ENCODE data around the gene RABGAP1. TPM values are rescaled to one million over a fixed set of nuclear protein-coding genes. Genes with fewer than 3 reads are reported as not detected.

Gene RABGAP1
- total and polyA plus RNA-seq, 9 donors: 27.1 to 64.8 (median 59.0) TPM

- WGBS, 3 donors: 81 to 91% (median 84%) methylated on average over 9 of the region's 9 CpGs
- intact Hi-C loops (cut with DNase I): no loop called here
- TF ChIP-seq, protein P1, sequence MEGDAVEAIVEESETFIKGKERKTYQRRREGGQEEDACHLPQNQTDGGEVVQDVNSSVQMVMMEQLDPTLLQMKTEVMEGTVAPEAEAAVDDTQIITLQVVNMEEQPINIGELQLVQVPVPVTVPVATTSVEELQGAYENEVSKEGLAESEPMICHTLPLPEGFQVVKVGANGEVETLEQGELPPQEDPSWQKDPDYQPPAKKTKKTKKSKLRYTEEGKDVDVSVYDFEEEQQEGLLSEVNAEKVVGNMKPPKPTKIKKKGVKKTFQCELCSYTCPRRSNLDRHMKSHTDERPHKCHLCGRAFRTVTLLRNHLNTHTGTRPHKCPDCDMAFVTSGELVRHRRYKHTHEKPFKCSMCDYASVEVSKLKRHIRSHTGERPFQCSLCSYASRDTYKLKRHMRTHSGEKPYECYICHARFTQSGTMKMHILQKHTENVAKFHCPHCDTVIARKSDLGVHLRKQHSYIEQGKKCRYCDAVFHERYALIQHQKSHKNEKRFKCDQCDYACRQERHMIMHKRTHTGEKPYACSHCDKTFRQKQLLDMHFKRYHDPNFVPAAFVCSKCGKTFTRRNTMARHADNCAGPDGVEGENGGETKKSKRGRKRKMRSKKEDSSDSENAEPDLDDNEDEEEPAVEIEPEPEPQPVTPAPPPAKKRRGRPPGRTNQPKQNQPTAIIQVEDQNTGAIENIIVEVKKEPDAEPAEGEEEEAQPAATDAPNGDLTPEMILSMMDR (IDR thresholded peaks at IDR 0.05): no peak
- TF ChIP-seq EP300 (IDR thresholded peaks at IDR 0.05) (no peak), POLR2A (IDR thresholded peaks at IDR 0.05) (no peak)
Measured at GRCh38 chr9:123108976-123109375, 168.2 kb downstream of the RABGAP1 start.

DNA sequence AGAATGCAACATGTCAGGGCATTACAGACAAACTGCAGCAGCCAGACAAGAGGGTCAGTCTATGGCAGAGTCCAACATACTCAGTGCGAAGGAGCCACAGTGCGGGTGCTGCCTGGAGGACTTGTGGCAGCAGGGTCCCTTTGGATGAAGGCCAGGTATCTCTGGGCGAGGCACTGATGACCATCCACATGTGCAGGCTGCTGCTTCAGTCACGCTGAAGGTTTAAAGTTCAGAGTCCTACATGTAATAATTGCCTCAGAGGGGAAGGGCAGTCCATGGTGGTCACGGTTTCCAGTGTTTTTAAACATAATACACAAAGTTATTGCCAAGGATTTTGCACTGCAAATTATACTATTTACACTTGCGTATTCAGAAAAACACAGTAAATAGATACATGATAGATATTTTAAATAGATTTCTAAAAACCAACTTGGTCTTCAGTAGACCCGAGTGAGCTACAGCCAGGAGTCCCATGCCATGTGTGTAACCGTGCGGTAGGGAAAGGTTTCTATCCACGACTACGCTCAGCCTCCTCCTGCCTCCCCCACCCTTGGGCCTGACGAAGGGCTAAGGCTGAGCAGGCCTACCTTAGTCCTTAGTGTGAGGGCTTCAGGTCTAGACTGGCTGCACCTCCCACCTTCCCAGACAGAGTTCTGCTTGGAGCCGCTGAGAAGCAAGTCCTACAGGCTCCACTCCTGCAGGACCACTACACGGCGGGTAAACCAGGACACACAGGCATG lies 168.9 kb downstream of the RABGAP1 start:
- Histone ChIP-seq H3K27ac (no peak overlapping the region), H3K4me1 (ENCODE audit: insufficient read depth) (peaks cover 2% of the 10 kb centered on the region), H3K9me3 (no peaks in the 10 kb centered on the region), H3K36me3 (no peaks in the 10 kb centered on the region), H3K4me3 (no peak overlapping the region), H3K27me3 (no peaks in the 10 kb centered on the region)
- WGBS, 3 donors: 87 to 92% (median 89%) methylated on average over 15 of the region's 15 CpGs
- DNase-seq: no peak
- no peak for TF ChIP-seq POLR2A (IDR thresholded peaks at IDR 0.05)
- no peak for TF ChIP-seq EP300 (IDR thresholded peaks at IDR 0.05)
- TF ChIP-seq, protein P1 (IDR thresholded peaks at IDR 0.05): no peak
- intact Hi-C loops (cut with DNase I): no loop called here

More at GRCh38 chr9:123108976-123109375, 168.2 kb downstream of the RABGAP1 start:
- H3K27me3 ChIP-seq: no peaks in the 10 kb centered on the region
- H3K27ac ChIP-seq: no peak overlapping the region
- no peak overlapping the region for H3K4me3 ChIP-seq
- no peaks in the 10 kb centered on the region for H3K9me3 ChIP-seq
- H3K4me1 ChIP-seq (ENCODE audit: insufficient read depth): peaks cover 2% of the 10 kb centered on the region
- no peaks in the 10 kb centered on the region for H3K36me3 ChIP-seq
- DNase-seq: no peak

- H3K4me1 ChIP-seq (ENCODE audit: insufficient read depth): peaks cover 2% of the 10 kb centered on the region
- no peak overlapping the region for H3K27ac ChIP-seq
- no peak overlapping the region for H3K4me3 ChIP-seq
- 46 to 63% (median 50%) methylated on average over 8 of the region's 8 CpGs for WGBS, 3 donors
- H3K9me3 ChIP-seq: no peaks in the 10 kb centered on the region
- intact Hi-C loops (cut with DNase I): no loop called here
- no peaks in the 10 kb centered on the region for H3K27me3 ChIP-seq
- no peak for DNase-seq
- no peaks in the 10 kb centered on the region for H3K36me3 ChIP-seq
- TF ChIP-seq, protein P1 (IDR thresholded peaks at IDR 0.05): no peak
- TF ChIP-seq POLR2A (IDR thresholded peaks at IDR 0.05) (no peak), EP300 (IDR thresholded peaks at IDR 0.05) (no peak)
Measured at GRCh38 chr9:123111427-123112014, 170.7 kb downstream of the RABGAP1 start.

- no peak for DNase-seq
- Histone ChIP-seq H3K36me3 (no peaks in the 10 kb centered on the region), H3K9me3 (no peaks in the 10 kb centered on the region), H3K27me3 (no peaks in the 10 kb centered on the region), H3K4me3 (no peak overlapping the region), H3K27ac (no peak overlapping the region), H3K4me1 (ENCODE audit: insufficient read depth) (peaks cover 2% of the 10 kb centered on the region)
- intact Hi-C loops (cut with DNase I): no loop called here
- WGBS, 3 donors: 55 to 64% (median 57%) methylated on average over 43 of the region's 43 CpGs
- TF ChIP-seq EP300 (IDR thresholded peaks at IDR 0.05): no peak
- no peak for TF ChIP-seq POLR2A (IDR thresholded peaks at IDR 0.05)
- TF ChIP-seq, protein P1 (IDR thresholded peaks at IDR 0.05): no peak
Measured at GRCh38 chr9:123112015-123112975, 171.5 kb downstream of the RABGAP1 start.
